ENCODE data around the gene ATRNL1.

- no peak for TF ChIP-seq CTCF (IDR thresholded peaks at IDR 0.05)
- no peak for TF ChIP-seq POLR2A (IDR thresholded peaks at IDR 0.05)
Measured at GRCh38 chr10:115988380-115988779, 895.2 kb downstream of the ATRNL1 start.
